ENCODE data around the gene SCN9A.
A peak's percentile ranks its signal among the peaks of the same experiment; 100 is the strongest.
"Not testable (repeated sequence)": the region's sequence is repeated elsewhere in the genome, so short reads cannot be mapped to it uniquely, and the experiment has no call there.

Gene SCN9A

GRCh38 chr2:166332106-166332505 is 43.6 kb downstream of the SCN9A start:
- DNase-seq, result no peak

- no peak for DNase-seq
Observed at GRCh38 chr2:166331468-166331867, 44.3 kb downstream of the SCN9A start.

GRCh38 chr2:166329465-166329864 is 46.3 kb downstream of the SCN9A start:
- no peak for DNase-seq

- no peak for DNase-seq
Observed at GRCh38 chr2:166328147-166328546, 47.6 kb downstream of the SCN9A start.

- no peak for DNase-seq
Observed at GRCh38 chr2:166321076-166321475, 54.7 kb downstream of the SCN9A start.

- no peak for DNase-seq
Observed at GRCh38 chr2:166314022-166314759, 61.6 kb downstream of the SCN9A start.

- not testable (repeated sequence) for DNase-seq
Observed at GRCh38 chr2:166312863-166313262, 62.9 kb downstream of the SCN9A start.

GRCh38 chr2:166307326-166307725 is 68.4 kb downstream of the SCN9A start:
- no peak for DNase-seq

- no peak for DNase-seq
Observed at GRCh38 chr2:166304656-166305055, 71.1 kb downstream of the SCN9A start.

GRCh38 chr2:166302036-166302435 is 73.7 kb downstream of the SCN9A start:
- no peak for DNase-seq

GRCh38 chr2:166297951-166298350 is 77.8 kb downstream of the SCN9A start:
- DNase-seq, result no peak

GRCh38 chr2:166293984-166294383 is 81.8 kb downstream of the SCN9A start:
- DNase-seq, result no peak

GRCh38 chr2:166285215-166285614 is 90.5 kb downstream of the SCN9A start:
- DNase-seq, result no peak

- no peak for DNase-seq
Observed at GRCh38 chr2:166284359-166284758, 91.4 kb downstream of the SCN9A start.

GRCh38 chr2:166282154-166282553 is 93.6 kb downstream of the SCN9A start:
- no peak for DNase-seq

- no peak for DNase-seq
Observed at GRCh38 chr2:166278856-166279255, 96.9 kb downstream of the SCN9A start.

- DNase-seq, result no peak
Observed at GRCh38 chr2:166270376-166270775, 105.4 kb downstream of the SCN9A start.

- no peak for DNase-seq
Observed at GRCh38 chr2:166269322-166269721, 106.4 kb downstream of the SCN9A start.

GRCh38 chr2:166257859-166258258 is 117.9 kb downstream of the SCN9A start:
- no peak for DNase-seq

- DNase-seq, result no peak
Observed at GRCh38 chr2:166256896-166257295, 118.8 kb downstream of the SCN9A start.

GRCh38 chr2:166249318-166249717 is 126.4 kb downstream of the SCN9A start:
- DNase-seq, result no peak

- no peak for DNase-seq
Observed at GRCh38 chr2:166246901-166247300, 128.8 kb downstream of the SCN9A start.

GRCh38 chr2:166242309-166242708 is 133.4 kb downstream of the SCN9A start:
- no peak for DNase-seq

- DNase-seq, result peak; percentile 62
Observed at GRCh38 chr2:166240387-166241313, 135.1 kb downstream of the SCN9A start.
